Measurements from ENCODE around the gene ELANE. TPM values are rescaled to one million over a fixed set of nuclear protein-coding genes. Genes with fewer than 3 reads are reported as not detected.
A peak's percentile ranks its signal among the peaks of the same experiment; 100 is the strongest.

Gene ELANE
- total and polyA plus RNA-seq, 9 of the 15 experiments (the other 6 are each of a cell fraction or from before 2014, with no cell fraction given), result not detected

DNA sequence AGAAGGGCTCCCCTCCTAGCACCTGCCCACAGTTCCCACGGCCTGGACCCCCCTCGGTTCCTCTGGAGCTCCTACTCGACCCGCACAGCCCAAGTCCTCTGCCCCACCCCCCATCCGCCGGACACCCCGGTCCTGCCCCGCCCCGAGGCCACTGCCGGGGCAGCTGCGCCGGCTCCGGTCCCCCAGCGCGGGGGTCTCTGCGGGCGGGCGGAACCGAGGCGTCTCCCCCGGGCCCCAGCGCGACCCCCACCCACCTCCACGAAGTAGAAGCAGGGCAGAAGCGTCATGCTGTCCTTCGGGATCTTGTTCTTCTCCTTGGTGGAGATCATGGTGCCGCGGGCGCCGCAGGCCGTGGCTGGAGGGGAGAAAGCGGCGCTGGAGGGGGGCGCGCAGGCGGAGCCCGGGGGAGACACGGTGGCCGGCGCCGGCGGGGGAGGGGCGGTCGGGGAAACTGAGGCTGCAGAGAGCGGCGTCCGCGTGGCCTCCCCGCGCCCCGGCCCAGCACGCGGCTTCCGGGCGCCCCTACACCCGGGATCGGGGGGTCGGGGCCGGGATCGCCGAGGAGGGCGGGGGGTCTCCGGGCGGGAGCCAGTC, 30.8 kb upstream of the ELANE start (continued):
- TF ChIP-seq, protein P1, sequence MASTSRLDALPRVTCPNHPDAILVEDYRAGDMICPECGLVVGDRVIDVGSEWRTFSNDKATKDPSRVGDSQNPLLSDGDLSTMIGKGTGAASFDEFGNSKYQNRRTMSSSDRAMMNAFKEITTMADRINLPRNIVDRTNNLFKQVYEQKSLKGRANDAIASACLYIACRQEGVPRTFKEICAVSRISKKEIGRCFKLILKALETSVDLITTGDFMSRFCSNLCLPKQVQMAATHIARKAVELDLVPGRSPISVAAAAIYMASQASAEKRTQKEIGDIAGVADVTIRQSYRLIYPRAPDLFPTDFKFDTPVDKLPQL (IDR thresholded peaks at IDR 0.05; ENCODE audit: extremely low read depth, insufficient read length), result no peak
- TF ChIP-seq HOMEZ (CRISPR knock-in tag; IDR thresholded peaks at IDR 0.05), result no peak
- TF ChIP-seq SRSF7 (optimal IDR thresholded peaks at IDR 0.05; ENCODE audit: low read depth, low read length), result no peak
- TF ChIP-seq, protein P2, sequence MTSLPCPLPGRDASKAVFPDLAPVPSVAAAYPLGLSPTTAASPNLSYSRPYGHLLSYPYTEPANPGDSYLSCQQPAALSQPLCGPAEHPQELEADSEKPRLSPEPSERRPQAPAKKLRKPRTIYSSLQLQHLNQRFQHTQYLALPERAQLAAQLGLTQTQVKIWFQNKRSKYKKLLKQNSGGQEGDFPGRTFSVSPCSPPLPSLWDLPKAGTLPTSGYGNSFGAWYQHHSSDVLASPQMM (CRISPR knock-in tag; IDR thresholded peaks at IDR 0.05), result no peak

- H3K27me3 ChIP-seq (ENCODE audit: control insufficient read depth in 2 of 2, insufficient read depth in 2 of 2, low read length in 2 of 2), result no peaks in the 10 kb centered on the region
- BruUV-seq (replicated peaks), result no TSS peak
- DNase-seq (ENCODE audit: extremely low read depth in 1 of 4, low spot score in 3 of 4) (peak in 3 of 4 experiments; percentile 56 to 79 (median 70)), ATAC-seq (peak; percentile 64), FAIRE-seq (no peak)
- H3K9me3 ChIP-seq (replicated peaks; ENCODE audit: control insufficient read depth, insufficient read depth, low read depth, low read length), result no peaks in the 10 kb centered on the region
- H3K4me1 ChIP-seq (replicated peaks in 1 of 2; ENCODE audit: control insufficient read depth in 2 of 2, insufficient read depth in 2 of 2, low read length in 2 of 2), result peaks cover 15 to 67% of the 10 kb centered on the region in 2 experiments
- H3K9me1 ChIP-seq (ENCODE audit: control insufficient read depth, insufficient read depth, low read length), result no peaks in the 10 kb centered on the region
- H3K27ac ChIP-seq (ENCODE audit: extremely low read depth, low read depth, low read length), result peak within 1 kb of the TSS; percentile 83
- H4K20me1 ChIP-seq (replicated peaks; ENCODE audit: control insufficient read depth, insufficient read depth, low read length), result no peaks in the 10 kb centered on the region
- no peaks in the 10 kb centered on the region for H3K36me3 ChIP-seq (ENCODE audit: control insufficient read depth, insufficient read depth, low read length)
- WGBS (ENCODE audit: insufficient coverage, low coverage, missing lambda C conversion rate), result 1% methylated on average over 13 of the region's 86 CpGs
- peak within 1 kb of the TSS; percentile 62 to 93 for H3K9ac ChIP-seq (ENCODE audit: insufficient read depth in 1 of 2, low read depth in 2 of 2, low read length in 2 of 2)
- intact Hi-C loops (cut with micrococcal nuclease), result no loop called here
- H3K79me2 ChIP-seq (ENCODE audit: control insufficient read depth, insufficient read depth, low read length), result peaks cover 22% of the 10 kb centered on the region; the same call in 2 of the 3 replicates
- in situ Hi-C loops (cut with MboI), result no loop called here
- H3K4me2 ChIP-seq (ENCODE audit: insufficient read depth, low read length), result peak within 1 kb of the TSS; percentile 71
- ChIA-PET POLR2A (interaction anchor here (0.6 kb wide), 2 partner anchors 57 to 301 kb away, joined by 3 to 4 read pairs; no protein-coding TSS in a partner anchor), CTCF (ENCODE audit: low intra/inter-chr PET ratio) (no interaction called here)
- peak within 1 kb of the TSS; percentile 85 for H3K4me3 ChIP-seq
- H2AFZ ChIP-seq (ENCODE audit: low read depth, low read length), result peak within 1 kb of the TSS; percentile 68
- TF ChIP-seq ZBTB7A (IDR thresholded peaks at IDR 0.05; ENCODE audit: borderline replicate concordance, control insufficient read depth, low read depth, low read length) (peak; percentile 100), SMAD4 (CRISPR knock-in tag; conservative IDR thresholded peaks at IDR 0.05) (0 out of 2 replicates have a peak, but pooled peaks have one; percentile 6), ZNF518B (CRISPR knock-in tag; IDR thresholded peaks at IDR 0.05) (no peak), RBM14 (IDR thresholded peaks at IDR 0.05; ENCODE audit: borderline replicate concordance, insufficient read depth, low read depth, low read length) (0 out of 2 replicates have a peak, but pooled peaks have one; percentile 27), KHSRP (IDR thresholded peaks at IDR 0.05) (no peak)
- TF ChIP-seq, protein P3, sequence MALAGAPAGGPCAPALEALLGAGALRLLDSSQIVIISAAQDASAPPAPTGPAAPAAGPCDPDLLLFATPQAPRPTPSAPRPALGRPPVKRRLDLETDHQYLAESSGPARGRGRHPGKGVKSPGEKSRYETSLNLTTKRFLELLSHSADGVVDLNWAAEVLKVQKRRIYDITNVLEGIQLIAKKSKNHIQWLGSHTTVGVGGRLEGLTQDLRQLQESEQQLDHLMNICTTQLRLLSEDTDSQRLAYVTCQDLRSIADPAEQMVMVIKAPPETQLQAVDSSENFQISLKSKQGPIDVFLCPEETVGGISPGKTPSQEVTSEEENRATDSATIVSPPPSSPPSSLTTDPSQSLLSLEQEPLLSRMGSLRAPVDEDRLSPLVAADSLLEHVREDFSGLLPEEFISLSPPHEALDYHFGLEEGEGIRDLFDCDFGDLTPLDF (CRISPR knock-in tag; IDR thresholded peaks at IDR 0.05), result no peak
These were observed 30.1 kb upstream of the ELANE start, which contains the start of gene PLPPR3 for GRCh38 chr19:821825-822503. TSS of gene PLPPR3 (minus strand) at chr19:821955. CDS start at chr19:821559, 396 bp downstream.
